ENCODE data around the gene HOXD4.

The HOXD4 gene

DNA sequence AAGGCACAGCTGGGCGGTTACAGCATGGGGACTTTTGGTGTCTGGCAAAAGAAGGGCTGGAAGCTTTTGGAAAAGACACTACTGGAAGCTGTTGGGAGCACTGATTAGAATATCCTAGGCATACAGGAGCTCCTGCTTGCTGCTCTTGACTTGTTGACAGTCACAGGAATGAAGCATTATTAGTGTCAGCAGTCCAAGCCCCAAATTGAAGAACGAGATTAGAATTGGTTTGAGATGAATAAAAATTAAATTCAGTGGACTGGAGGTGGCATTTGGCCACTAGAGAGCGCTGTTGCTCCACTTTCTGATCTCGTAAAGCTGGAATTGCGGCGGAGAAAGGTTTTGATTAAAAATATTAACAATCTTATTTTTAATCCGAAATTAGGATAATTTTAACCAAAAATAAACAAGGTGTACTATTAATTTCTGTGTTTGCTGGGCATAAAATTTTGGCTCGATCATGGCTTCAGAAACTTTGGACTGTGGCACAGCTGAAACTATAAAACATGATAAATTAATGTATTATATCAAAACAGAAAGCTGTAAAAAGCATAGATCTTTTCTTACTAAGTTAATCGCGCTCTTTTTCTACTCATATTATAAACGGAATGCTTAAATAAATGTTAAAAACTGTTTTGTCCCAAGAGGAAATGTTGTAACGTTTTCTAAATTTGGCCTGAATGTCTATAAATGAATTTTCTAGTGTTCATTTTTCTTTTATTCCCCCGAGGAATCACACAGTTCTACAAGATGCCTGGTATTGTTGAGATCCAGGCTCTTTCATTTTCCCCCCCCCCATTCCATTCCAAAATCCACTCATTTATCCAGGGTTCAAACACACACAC, 24.2 kb upstream of the HOXD4 start:
- Histone ChIP-seq H3K4me3 (ENCODE audit: low read length) (peak overlapping the region; percentile 33), H3K27me3 (ENCODE audit: low read depth, low read length) (no peaks in the 10 kb centered on the region), H3K4me1 (ENCODE audit: low read length) (no peaks in the 10 kb centered on the region), H3K4me2 (ENCODE audit: low read length) (peak overlapping the region; percentile 35), H3K9ac (ENCODE audit: low read length) (no peak overlapping the region), H3K36me3 (replicated peaks; ENCODE audit: low read depth, low read length) (no peaks in the 10 kb centered on the region), H2AFZ (ENCODE audit: low read depth, low read length) (no peak overlapping the region), H3K9me3 (ENCODE audit: insufficient read depth, low read length) (no peaks in the 10 kb centered on the region), H4K20me1 (ENCODE audit: insufficient read depth, low read length) (no peaks in the 10 kb centered on the region), H3K79me2 (ENCODE audit: low read length) (no peaks in the 10 kb centered on the region), H3K27ac (ENCODE audit: low read length) (no peak overlapping the region)
- TF ChIP-seq, protein P1, sequence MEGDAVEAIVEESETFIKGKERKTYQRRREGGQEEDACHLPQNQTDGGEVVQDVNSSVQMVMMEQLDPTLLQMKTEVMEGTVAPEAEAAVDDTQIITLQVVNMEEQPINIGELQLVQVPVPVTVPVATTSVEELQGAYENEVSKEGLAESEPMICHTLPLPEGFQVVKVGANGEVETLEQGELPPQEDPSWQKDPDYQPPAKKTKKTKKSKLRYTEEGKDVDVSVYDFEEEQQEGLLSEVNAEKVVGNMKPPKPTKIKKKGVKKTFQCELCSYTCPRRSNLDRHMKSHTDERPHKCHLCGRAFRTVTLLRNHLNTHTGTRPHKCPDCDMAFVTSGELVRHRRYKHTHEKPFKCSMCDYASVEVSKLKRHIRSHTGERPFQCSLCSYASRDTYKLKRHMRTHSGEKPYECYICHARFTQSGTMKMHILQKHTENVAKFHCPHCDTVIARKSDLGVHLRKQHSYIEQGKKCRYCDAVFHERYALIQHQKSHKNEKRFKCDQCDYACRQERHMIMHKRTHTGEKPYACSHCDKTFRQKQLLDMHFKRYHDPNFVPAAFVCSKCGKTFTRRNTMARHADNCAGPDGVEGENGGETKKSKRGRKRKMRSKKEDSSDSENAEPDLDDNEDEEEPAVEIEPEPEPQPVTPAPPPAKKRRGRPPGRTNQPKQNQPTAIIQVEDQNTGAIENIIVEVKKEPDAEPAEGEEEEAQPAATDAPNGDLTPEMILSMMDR (IDR thresholded peaks at IDR 0.05; ENCODE audit: low read depth, low read length): peak; percentile 84
- no peak for TF ChIP-seq EZH2phosphoT487 (IDR thresholded peaks at IDR 0.05; ENCODE audit: low read depth)

DNA sequence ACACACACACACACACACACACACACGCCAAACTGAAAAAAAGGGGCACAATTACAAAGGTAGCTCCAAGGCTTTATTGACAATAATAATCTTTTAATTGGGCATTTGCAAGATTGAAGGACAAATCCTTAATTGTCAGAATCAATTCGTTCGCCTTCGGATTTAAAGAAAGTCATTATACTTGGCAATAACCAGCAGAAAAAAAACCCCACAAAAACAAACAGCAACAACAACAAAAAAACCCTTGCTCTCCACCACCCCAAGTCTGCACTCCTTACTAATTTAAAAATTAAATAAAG, 23.6 kb upstream of the HOXD4 start:
- Histone ChIP-seq H2AFZ (ENCODE audit: low read depth, low read length) (no peak overlapping the region), H3K4me2 (ENCODE audit: low read length) (no peak overlapping the region), H3K9me3 (ENCODE audit: insufficient read depth, low read length) (no peaks in the 10 kb centered on the region), H3K27me3 (ENCODE audit: low read depth, low read length) (no peaks in the 10 kb centered on the region), H4K20me1 (ENCODE audit: insufficient read depth, low read length) (no peaks in the 10 kb centered on the region), H3K4me1 (ENCODE audit: low read length) (no peaks in the 10 kb centered on the region), H3K27ac (ENCODE audit: low read length) (no peak overlapping the region), H3K4me3 (ENCODE audit: low read length) (no peak overlapping the region), H3K36me3 (replicated peaks; ENCODE audit: low read depth, low read length) (no peaks in the 10 kb centered on the region), H3K79me2 (ENCODE audit: low read length) (no peaks in the 10 kb centered on the region), H3K9ac (ENCODE audit: low read length) (no peak overlapping the region)
- TF ChIP-seq EZH2phosphoT487 (IDR thresholded peaks at IDR 0.05; ENCODE audit: low read depth): no peak
- TF ChIP-seq, protein P1 (IDR thresholded peaks at IDR 0.05; ENCODE audit: low read depth, low read length): no peak

DNA sequence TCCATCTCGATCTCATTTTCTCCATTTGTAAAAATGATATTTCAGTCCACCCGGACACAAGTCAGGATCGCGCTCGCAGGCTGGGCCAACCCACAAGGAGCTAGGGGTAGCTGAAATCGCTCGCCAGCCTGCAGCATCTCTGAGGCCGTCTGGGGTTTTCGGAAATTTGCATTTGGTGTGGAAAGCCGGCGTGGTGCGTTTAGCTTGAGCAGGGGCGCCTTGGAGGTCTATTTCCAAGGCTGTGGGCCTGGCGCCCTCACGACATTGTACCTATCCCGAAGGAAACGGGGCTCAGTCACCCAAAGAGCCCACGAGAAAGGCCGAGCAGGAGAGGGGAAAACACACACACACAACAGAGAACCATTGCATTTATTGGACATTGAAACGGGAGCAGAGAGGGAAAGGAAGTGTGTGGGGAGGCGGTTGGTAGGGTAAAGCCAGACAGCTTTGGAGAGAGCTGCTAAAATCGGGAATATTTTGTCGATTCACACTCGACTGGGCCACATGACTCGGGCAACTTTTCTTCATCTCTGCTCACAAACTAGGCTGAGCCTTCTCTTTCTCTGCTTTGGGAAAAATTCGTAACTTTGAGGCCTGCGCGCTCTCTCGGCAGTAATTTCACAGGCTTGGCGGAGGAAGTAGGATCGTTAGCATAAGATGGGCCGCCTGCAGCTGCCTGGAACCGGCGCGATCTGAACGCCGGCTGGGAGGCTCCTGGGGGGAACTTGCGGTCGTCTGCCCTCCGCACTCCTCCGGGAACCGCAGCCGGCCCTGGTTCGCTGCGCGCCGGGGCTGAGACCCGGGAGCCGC, 23.0 kb upstream of the HOXD4 start:
- Histone ChIP-seq H3K36me3 (replicated peaks; ENCODE audit: low read depth, low read length) (no peaks in the 10 kb centered on the region), H3K9me3 (ENCODE audit: insufficient read depth, low read length) (no peaks in the 10 kb centered on the region), H3K4me1 (ENCODE audit: low read length) (no peaks in the 10 kb centered on the region), H3K4me2 (ENCODE audit: low read length) (no peak overlapping the region), H3K4me3 (ENCODE audit: low read length) (no peak overlapping the region), H2AFZ (ENCODE audit: low read depth, low read length) (no peak overlapping the region), H3K9ac (ENCODE audit: low read length) (no peak overlapping the region), H3K27ac (ENCODE audit: low read length) (no peak overlapping the region), H4K20me1 (ENCODE audit: insufficient read depth, low read length) (no peaks in the 10 kb centered on the region), H3K27me3 (ENCODE audit: low read depth, low read length) (no peaks in the 10 kb centered on the region), H3K79me2 (ENCODE audit: low read length) (no peaks in the 10 kb centered on the region)
- TF ChIP-seq, protein P1 (IDR thresholded peaks at IDR 0.05; ENCODE audit: low read depth, low read length): no peak
- no peak for TF ChIP-seq EZH2phosphoT487 (IDR thresholded peaks at IDR 0.05; ENCODE audit: low read depth)

Data from OCI-LY3 (cell line).